WTC11 (cell line): ENCODE measurements around the gene ADGRF4.

Experiments used
- ATF3 ChIP-seq: sonication (generic); formaldehyde crosslinking; conservative IDR thresholded peaks from 2 replicates; pipeline ENCODE4 v1.8.1; 2022; ENCODE audit warnings: mild to moderate bottlenecking, missing genetic modification reagents
- CTCF ChIP-seq: fragments of 200-600 bp; IDR thresholded peaks from 2 replicates; pipeline ENCODE4 v1.8.0; 2022; ENCODE audit warnings: antibody characterized with exemption
- GABPB1 ChIP-seq: sonication (generic); formaldehyde crosslinking; IDR thresholded peaks from 2 replicates; pipeline ENCODE4 v1.8.1; 2023; ENCODE audit warnings: mild to moderate bottlenecking, missing genetic modification reagents
- NR1H2 ChIP-seq: sonication (generic); formaldehyde crosslinking; IDR thresholded peaks from 2 replicates; pipeline ENCODE4 v1.9.0; 2021; ENCODE audit warnings: mild to moderate bottlenecking, moderate library complexity, missing genetic modification reagents
- SP1 ChIP-seq: sonication (generic); formaldehyde crosslinking; conservative IDR thresholded peaks from 2 replicates; pipeline ENCODE4 v1.8.1; 2022; ENCODE audit warnings: missing genetic modification reagents
- ZNF512 ChIP-seq: sonication (generic); formaldehyde crosslinking; IDR thresholded peaks from 2 replicates; pipeline ENCODE4 v1.8.1; 2022; ENCODE audit warnings: missing genetic modification reagents, borderline replicate concordance

- TF ChIP-seq SP1 (CRISPR knock-in tag) (no peak), CTCF (no peak), NR1H2 (CRISPR knock-in tag) (no peak), ZNF512 (no peak), ATF3 (CRISPR knock-in tag) (no peak), GABPB1 (no peak)
Observed at GRCh38 chr6:47687432-47687831, 10.9 kb upstream of the ADGRF4 start.
